ENCODE measurements around the gene TXNDC5. TPM values are rescaled to one million over a fixed set of nuclear protein-coding genes. Genes with fewer than 3 reads are reported as not detected.

The TXNDC5 gene
- total RNA-seq, 2 donors from 2014 or later: 18.0 to 42.5 TPM

DNA sequence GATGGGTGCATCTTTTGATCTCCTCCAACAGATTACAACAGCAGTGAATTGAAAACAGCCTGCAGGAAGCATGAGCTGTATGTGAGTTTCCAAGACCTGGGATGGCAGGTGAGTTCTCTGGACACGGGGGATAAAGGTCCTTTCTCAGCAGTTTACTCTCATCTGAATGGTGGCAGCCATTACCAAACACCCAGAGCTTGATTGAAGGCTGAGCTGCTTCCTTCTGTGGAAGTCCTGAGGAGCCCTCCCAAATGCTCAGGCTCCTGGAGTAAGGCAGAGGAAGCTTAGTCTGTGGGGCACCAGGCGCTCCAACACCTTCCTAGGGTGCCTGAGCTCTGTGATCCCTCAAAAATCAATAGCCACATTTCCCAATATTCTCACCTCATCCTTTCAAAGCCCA, 31.5 kb downstream of the TXNDC5 start:
- no peak overlapping the region for H3K27ac ChIP-seq (ENCODE audit: low read depth, low read length)
- H3K9me3 ChIP-seq (ENCODE audit: control insufficient read depth, low read length): no peaks in the 10 kb centered on the region
- no peaks in the 10 kb centered on the region for H3K4me1 ChIP-seq (ENCODE audit: control insufficient read depth, insufficient read depth, low read length)
- no peak for DNase-seq
- TF ChIP-seq, protein P1, sequence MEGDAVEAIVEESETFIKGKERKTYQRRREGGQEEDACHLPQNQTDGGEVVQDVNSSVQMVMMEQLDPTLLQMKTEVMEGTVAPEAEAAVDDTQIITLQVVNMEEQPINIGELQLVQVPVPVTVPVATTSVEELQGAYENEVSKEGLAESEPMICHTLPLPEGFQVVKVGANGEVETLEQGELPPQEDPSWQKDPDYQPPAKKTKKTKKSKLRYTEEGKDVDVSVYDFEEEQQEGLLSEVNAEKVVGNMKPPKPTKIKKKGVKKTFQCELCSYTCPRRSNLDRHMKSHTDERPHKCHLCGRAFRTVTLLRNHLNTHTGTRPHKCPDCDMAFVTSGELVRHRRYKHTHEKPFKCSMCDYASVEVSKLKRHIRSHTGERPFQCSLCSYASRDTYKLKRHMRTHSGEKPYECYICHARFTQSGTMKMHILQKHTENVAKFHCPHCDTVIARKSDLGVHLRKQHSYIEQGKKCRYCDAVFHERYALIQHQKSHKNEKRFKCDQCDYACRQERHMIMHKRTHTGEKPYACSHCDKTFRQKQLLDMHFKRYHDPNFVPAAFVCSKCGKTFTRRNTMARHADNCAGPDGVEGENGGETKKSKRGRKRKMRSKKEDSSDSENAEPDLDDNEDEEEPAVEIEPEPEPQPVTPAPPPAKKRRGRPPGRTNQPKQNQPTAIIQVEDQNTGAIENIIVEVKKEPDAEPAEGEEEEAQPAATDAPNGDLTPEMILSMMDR (conservative IDR thresholded peaks at IDR 0.05): no peak
- peaks cover 23% of the 10 kb centered on the region for H3K36me3 Mint-ChIP-seq (ENCODE audit: low read depth)
- no peak overlapping the region for H3K4me3 Mint-ChIP-seq
- peaks cover 62% of the 10 kb centered on the region for H3K27me3 Mint-ChIP-seq (ENCODE audit: insufficient read depth)
- no peak overlapping the region for H3K27ac Mint-ChIP-seq
- H3K4me3 ChIP-seq (ENCODE audit: low read length): no peak overlapping the region
- H3K36me3 ChIP-seq (ENCODE audit: control insufficient read depth, insufficient read depth, low read length): peaks cover 28% of the 10 kb centered on the region
- no peaks in the 10 kb centered on the region for H3K4me1 Mint-ChIP-seq
- H3K27me3 ChIP-seq (ENCODE audit: control insufficient read depth, insufficient read depth, low read length, poor library complexity, severe bottlenecking): peaks cover 56% of the 10 kb centered on the region
- 90 to 100% methylated on average over 1 to 2 of the region's 2 CpGs for WGBS, 2 experiments (ENCODE audit: insufficient coverage in 1 of 2, insufficient read length in 1 of 2)
- H3K9me3 Mint-ChIP-seq: peaks cover 2% of the 10 kb centered on the region
- no peak overlapping the region for H3K9ac ChIP-seq (ENCODE audit: extremely low read depth, low read length, poor library complexity, severe bottlenecking)

DNA sequence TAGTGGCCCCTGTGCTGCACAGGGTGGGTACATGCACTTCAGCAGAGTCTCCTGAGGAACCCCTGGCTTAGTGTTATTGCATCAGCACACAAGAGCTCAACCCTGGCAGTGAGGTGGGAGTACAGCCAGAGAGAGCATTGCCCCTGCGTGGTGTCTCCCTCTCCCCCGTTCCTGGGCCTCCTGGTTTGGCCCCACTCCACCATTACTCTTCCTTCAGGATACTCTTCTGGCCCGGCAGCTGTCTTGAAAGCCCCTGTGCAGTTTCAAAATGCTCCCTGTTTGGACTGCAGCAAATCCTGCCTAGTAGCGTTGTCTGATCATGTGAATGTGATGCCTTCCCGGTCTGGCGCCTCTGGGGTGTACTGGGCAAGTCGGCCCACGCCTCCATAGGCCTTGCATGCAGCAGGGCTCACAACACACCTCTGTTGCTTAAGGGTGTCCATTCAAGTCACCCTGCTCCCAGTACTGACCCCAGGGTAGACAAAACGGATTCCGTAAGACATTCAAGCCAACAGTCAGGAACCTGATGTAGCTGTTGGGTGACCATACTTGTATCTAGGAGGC, 32.1 kb downstream of the TXNDC5 start:
- H3K4me3 Mint-ChIP-seq: no peak overlapping the region
- 93% methylated on average over 10 of the region's 10 CpGs for WGBS, 2 experiments (ENCODE audit: insufficient coverage in 1 of 2, insufficient read length in 1 of 2)

DNA sequence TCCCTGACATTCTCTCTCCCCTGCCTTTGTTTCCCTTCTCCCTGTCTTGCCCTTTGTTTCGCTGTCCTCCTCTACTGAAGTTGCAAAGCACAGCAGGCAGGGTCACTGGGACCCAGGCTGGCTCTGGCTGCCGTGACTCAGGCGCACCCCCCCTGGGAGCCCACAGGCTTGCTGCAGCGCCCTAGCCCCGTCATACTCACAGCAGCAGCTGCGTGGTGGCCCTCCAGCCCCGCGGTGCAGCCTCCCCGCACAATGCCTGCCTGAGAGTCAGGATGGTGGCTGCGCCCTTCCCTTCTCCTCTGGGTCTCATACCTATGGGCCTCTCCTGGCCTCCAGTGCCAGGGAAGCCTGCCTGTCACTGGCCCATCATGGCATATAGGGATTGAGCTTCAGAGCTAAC, 41.7 kb downstream of the TXNDC5 start:
- peaks cover 14% of the 10 kb centered on the region for H3K9me3 ChIP-seq (ENCODE audit: control insufficient read depth, low read length)
- H3K9ac ChIP-seq (ENCODE audit: extremely low read depth, low read length, poor library complexity, severe bottlenecking): no peak overlapping the region
- Mint-ChIP-seq H3K4me3 (no peak overlapping the region), H3K9me3 (peaks cover 13% of the 10 kb centered on the region), H3K4me1 (peaks cover 6% of the 10 kb centered on the region), H3K36me3 (ENCODE audit: low read depth) (no peaks in the 10 kb centered on the region), H3K27ac (no peak overlapping the region), H3K27me3 (ENCODE audit: insufficient read depth) (peaks cover 81% of the 10 kb centered on the region)
- peaks cover 66% of the 10 kb centered on the region for H3K27me3 ChIP-seq (ENCODE audit: control insufficient read depth, insufficient read depth, low read length, poor library complexity, severe bottlenecking)
- TF ChIP-seq, protein P1 (conservative IDR thresholded peaks at IDR 0.05): no peak
- no peak for DNase-seq
- H3K36me3 ChIP-seq (ENCODE audit: control insufficient read depth, insufficient read depth, low read length): no peaks in the 10 kb centered on the region
- no peak overlapping the region for H3K27ac ChIP-seq (ENCODE audit: low read depth, low read length)
- 91 to 100% methylated on average over 2 to 10 of the region's 10 CpGs for WGBS, 2 experiments (ENCODE audit: insufficient coverage in 1 of 2, insufficient read length in 1 of 2)
- H3K4me3 ChIP-seq (ENCODE audit: low read length): no peak overlapping the region
- no peaks in the 10 kb centered on the region for H3K4me1 ChIP-seq (ENCODE audit: control insufficient read depth, insufficient read depth, low read length)

More for the DNA sequence above, 32.1 kb downstream of the TXNDC5 start:
- DNase-seq: no peak
- Mint-ChIP-seq H3K27ac (no peak overlapping the region), H3K9me3 (peaks cover 8% of the 10 kb centered on the region), H3K27me3 (ENCODE audit: insufficient read depth) (peaks cover 62% of the 10 kb centered on the region), H3K4me1 (no peaks in the 10 kb centered on the region), H3K36me3 (ENCODE audit: low read depth) (peaks cover 18% of the 10 kb centered on the region)
- H3K27ac ChIP-seq (ENCODE audit: low read depth, low read length): no peak overlapping the region
- TF ChIP-seq, protein P1 (conservative IDR thresholded peaks at IDR 0.05): no peak
- peaks cover 23% of the 10 kb centered on the region for H3K36me3 ChIP-seq (ENCODE audit: control insufficient read depth, insufficient read depth, low read length)
- no peaks in the 10 kb centered on the region for H3K4me1 ChIP-seq (ENCODE audit: control insufficient read depth, insufficient read depth, low read length)
- H3K4me3 ChIP-seq (ENCODE audit: low read length): no peak overlapping the region
- peaks cover 1% of the 10 kb centered on the region for H3K9me3 ChIP-seq (ENCODE audit: control insufficient read depth, low read length)
- H3K9ac ChIP-seq (ENCODE audit: extremely low read depth, low read length, poor library complexity, severe bottlenecking): no peak overlapping the region
- peaks cover 57% of the 10 kb centered on the region for H3K27me3 ChIP-seq (ENCODE audit: control insufficient read depth, insufficient read depth, low read length, poor library complexity, severe bottlenecking)
